Measurements from ENCODE around the gene CAMSAP2.

DNA sequence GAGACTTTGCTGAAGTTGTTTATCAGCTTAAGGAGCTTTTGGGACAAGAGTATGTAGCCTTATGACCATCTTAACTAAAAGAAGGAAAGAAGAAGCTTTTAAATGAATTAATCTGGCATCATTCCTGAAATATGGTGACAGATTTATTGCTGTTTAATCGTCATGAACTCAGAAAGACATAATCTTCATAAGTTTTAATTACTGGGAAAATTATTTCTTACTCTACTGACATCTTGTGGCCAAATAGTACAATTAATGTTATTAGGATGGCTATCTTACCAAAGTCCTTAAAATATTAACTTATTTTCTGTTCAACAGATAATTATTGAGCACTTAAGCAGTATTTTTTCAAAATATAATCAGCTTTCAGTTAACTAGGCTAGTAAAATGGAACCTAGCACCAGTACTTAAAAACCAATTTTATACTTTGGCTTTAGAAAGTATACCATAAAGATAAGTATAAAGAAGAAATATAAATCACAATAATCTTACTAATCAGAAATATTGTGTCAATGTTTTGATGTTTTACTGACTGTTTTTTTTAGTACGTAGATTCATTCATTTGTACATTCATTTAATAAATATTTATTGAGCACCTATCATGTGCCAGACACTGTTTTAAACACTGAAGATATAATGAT lies 99.4 kb downstream of the CAMSAP2 start:
- TF ChIP-seq POLR2A (IDR thresholded peaks at IDR 0.05), result no peak
- TF ChIP-seq, protein P1, sequence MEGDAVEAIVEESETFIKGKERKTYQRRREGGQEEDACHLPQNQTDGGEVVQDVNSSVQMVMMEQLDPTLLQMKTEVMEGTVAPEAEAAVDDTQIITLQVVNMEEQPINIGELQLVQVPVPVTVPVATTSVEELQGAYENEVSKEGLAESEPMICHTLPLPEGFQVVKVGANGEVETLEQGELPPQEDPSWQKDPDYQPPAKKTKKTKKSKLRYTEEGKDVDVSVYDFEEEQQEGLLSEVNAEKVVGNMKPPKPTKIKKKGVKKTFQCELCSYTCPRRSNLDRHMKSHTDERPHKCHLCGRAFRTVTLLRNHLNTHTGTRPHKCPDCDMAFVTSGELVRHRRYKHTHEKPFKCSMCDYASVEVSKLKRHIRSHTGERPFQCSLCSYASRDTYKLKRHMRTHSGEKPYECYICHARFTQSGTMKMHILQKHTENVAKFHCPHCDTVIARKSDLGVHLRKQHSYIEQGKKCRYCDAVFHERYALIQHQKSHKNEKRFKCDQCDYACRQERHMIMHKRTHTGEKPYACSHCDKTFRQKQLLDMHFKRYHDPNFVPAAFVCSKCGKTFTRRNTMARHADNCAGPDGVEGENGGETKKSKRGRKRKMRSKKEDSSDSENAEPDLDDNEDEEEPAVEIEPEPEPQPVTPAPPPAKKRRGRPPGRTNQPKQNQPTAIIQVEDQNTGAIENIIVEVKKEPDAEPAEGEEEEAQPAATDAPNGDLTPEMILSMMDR (IDR thresholded peaks at IDR 0.05), result peak in 3 of 6 experiments; percentile 13 to 36 (median 26)

All from upper lobe of left lung (tissue), 4 donors.